Spleen (tissue), 11 donors: Measurements from ENCODE around the gene CYB5A. TPM values are rescaled to one million over a fixed set of nuclear protein-coding genes. Genes with fewer than 3 reads are reported as not detected.
"Not testable (repeated sequence)": the region's sequence is repeated elsewhere in the genome, so short reads cannot be mapped to it uniquely, and the experiment has no call there.

ENCODE experiments used
- DNase-seq: peaks from one replicate; pipeline ENCODE4 v3.0.0-alpha.2; 2020
- H3K27ac ChIP-seq, 8 donors: fragments of 200-600 bp; sonication (generic) in 7 of 8; 1 replicate in 4 of 8; 2 replicates in 4 of 8; pipeline versions ENCODE4 v1.5.0 to v1.8.0; 2016 to 2021; ENCODE audit warnings: inconsistent platforms in 4 of 8, mild to moderate bottlenecking in 4 of 8, moderate library complexity in 1 of 8
- H3K27me3 ChIP-seq, 7 donors: fragments of 200-600 bp; sonication (generic) in 6 of 7; replicated peaks in 1 of 7; 1 replicate in 4 of 7; 2 replicates in 3 of 7; pipeline versions ENCODE4 v1.5.0 to v1.8.0; 2016 to 2021; ENCODE audit warnings: inconsistent platforms in 3 of 7, mild to moderate bottlenecking in 1 of 7
- H3K36me3 ChIP-seq, 6 donors: fragments of 200-600 bp; sonication (generic) in 5 of 6; 1 replicate in 4 of 6; 2 replicates in 2 of 6; pipeline versions ENCODE4 v1.5.0 to v1.8.0; 2016 to 2021; ENCODE audit warnings: inconsistent platforms in 2 of 6
- H3K4me1 ChIP-seq, 6 donors: fragments of 200-600 bp; sonication (generic) in 5 of 6; 1 replicate in 3 of 6; 2 replicates in 3 of 6; pipeline versions ENCODE4 v1.5.0 to v1.8.0; 2016 to 2021; ENCODE audit warnings: inconsistent platforms in 3 of 6
- H3K4me3 ChIP-seq, 8 donors: fragments of 200-600 bp; sonication (generic) in 7 of 8; 1 replicate in 4 of 8; 2 replicates in 4 of 8; pipeline versions ENCODE4 v1.5.0 to v1.8.0; 2016 to 2021; ENCODE audit warnings: inconsistent platforms in 4 of 8, mild to moderate bottlenecking in 4 of 8, moderate library complexity in 2 of 8
- H3K9me3 ChIP-seq, 8 donors: fragments of 200-600 bp; sonication (generic) in 7 of 8; 1 replicate in 4 of 8; 2 replicates in 4 of 8; pipeline versions ENCODE4 v1.5.0 to v1.8.0; 2016 to 2021; ENCODE audit warnings: inconsistent platforms in 4 of 8
- CTCF ChIP-seq, 11 experiments: fragments of 200-600 bp in 7 of 11; fragments of 450-650 bp in 4 of 11; sonication (generic) in 4 of 11; IDR thresholded peaks in 8 of 11; conservative IDR thresholded peaks in 3 of 11; 1 replicate in 7 of 11; 2 replicates in 4 of 11; pipeline versions ENCODE4 v1.4.0 to v1.8.0; 2016 to 2021; ENCODE audit warnings: antibody characterized with exemption in 11 of 11, inconsistent platforms in 4 of 11, mild to moderate bottlenecking in 1 of 11
- POLR2A ChIP-seq, 3 donors: fragments of 450-650 bp; IDR thresholded peaks; one replicate each; pipeline ENCODE4 v1.5.1; 2017; ENCODE audit warnings: antibody characterized with exemption in 3 of 3, mild to moderate bottlenecking in 1 of 3
- POLR2AphosphoS5 ChIP-seq, 3 donors: sonication (generic); formaldehyde crosslinking; IDR thresholded peaks; one replicate each; pipeline ENCODE4 v1.5.1; 2017; ENCODE audit warnings: antibody characterized with exemption in 3 of 3
- WGBS, 5 donors: extraction: QIAGEN DNeasy Blood & Tissue Kit in 3 of 5; methylation state at CpG; one replicate each; pipeline versions ENCODE4 v1.1.5 to v1.1.7; 2013 to 2018; 5-methylcytosine and 5-hydroxymethylcytosine counted together
- intact Hi-C: fragments of 100-400 bp; cut with DNase I; formaldehyde crosslinking; loops from one replicate; pipeline ENCODE4 v1.15.0; 2023; ENCODE audit warnings: low total_unique reads
- polyA plus RNA-seq, 3 donors: library from polyadenylated mRNA; stranded (reverse); fragments of 200-250 nt; gene quantifications; one replicate each; pipeline ENCODE4 v1.2.1, GENCODE V29; 2013
- total RNA-seq, 7 donors: library from RNA; depleted of rRNA in 3 of 7; stranded (reverse); fragments of >200 nt in 3 of 7; fragmentation: NEBNext Ultra II Directional in 4 of 7; extraction: Animal tissue kit (Norgen Biotek cat#: 25700) in 4 of 7; gene quantifications; one replicate each; pipeline versions ENCODE4 v1.1.0 to v1.2.1, GENCODE V29; 2016 to 2021
- donor health status: healthy with polysubstance abuse.
- donor health status: DM: no; HTN: no; CAD: no; lungs with moderate emphysema.
- donor health status: DM: no; HTN: no; CAD: no.
- donor health status: Bipolar disorder and iron deficiency.
- donor health status: healthy.
- donor health status: DM: no; HTN: no; CAD: no.
- donor health status: DM: yes; HTN: yes; CAD: no.

The CYB5A gene
- total and polyA plus RNA-seq, 10 donors: 54.6 to 137 (median 111) TPM

- Histone ChIP-seq H3K9me3 (no peaks in the 10 kb centered on the region), H3K27me3 (no peaks in the 10 kb centered on the region), H3K27ac (no peak overlapping the region), H3K36me3 (no peaks in the 10 kb centered on the region), H3K4me3 (no peak overlapping the region), H3K4me1 (peaks cover 0 to 14% (median under 1%) of the 10 kb centered on the region in 6 donors)
- WGBS, 5 donors: 89 to 100% (median 97%) methylated on average over 1 of the region's 1 CpG
- no peak for DNase-seq
- no peak for TF ChIP-seq CTCF (IDR thresholded peaks at IDR 0.05 in 8 of 11, conservative IDR thresholded peaks at IDR 0.05 in 3 of 11)
- TF ChIP-seq POLR2AphosphoS5 (IDR thresholded peaks at IDR 0.05): no peak
- TF ChIP-seq POLR2A (IDR thresholded peaks at IDR 0.05): no peak
- intact Hi-C loops: no loop called here
These were observed 38.0 kb upstream of the CYB5A start for GRCh38 chr18:74329688-74330205.

- WGBS, 5 donors: 77 to 97% (median 90%) methylated on average over 2 of the region's 2 CpGs
- Histone ChIP-seq H3K27me3 (no peaks in the 10 kb centered on the region), H3K9me3 (no peaks in the 10 kb centered on the region), H3K36me3 (no peaks in the 10 kb centered on the region), H3K4me1 (no peaks in the 10 kb centered on the region), H3K27ac (no peak overlapping the region), H3K4me3 (no peak overlapping the region)
- intact Hi-C loops: no loop called here
- TF ChIP-seq POLR2AphosphoS5 (IDR thresholded peaks at IDR 0.05): no peak
- TF ChIP-seq POLR2A (IDR thresholded peaks at IDR 0.05): no peak
- TF ChIP-seq CTCF (IDR thresholded peaks at IDR 0.05 in 8 of 11, conservative IDR thresholded peaks at IDR 0.05 in 3 of 11): no peak
- no peak for DNase-seq
These were observed 36.4 kb upstream of the CYB5A start for GRCh38 chr18:74328206-74328605.

- WGBS, 5 donors: 91 to 95% (median 94%) methylated on average over 3 of the region's 3 CpGs
- H3K9me3 ChIP-seq, DNase-seq, H3K27me3 ChIP-seq, H3K4me1 ChIP-seq, intact Hi-C loops, H3K36me3 ChIP-seq, H3K4me3 ChIP-seq: not testable (repeated sequence)
- peak overlapping the region in 6 of 8 donors; percentile 9 to 69 (median 30) for H3K27ac ChIP-seq
These were observed 35.0 kb upstream of the CYB5A start for GRCh38 chr18:74326791-74327190.

GRCh38 chr18:74326231-74326630 lies 34.5 kb upstream of the CYB5A start:
- intact Hi-C loops: no loop called here
- no peak for DNase-seq
- Histone ChIP-seq H3K4me3 (no peak overlapping the region), H3K27me3 (no peaks in the 10 kb centered on the region), H3K36me3 (no peaks in the 10 kb centered on the region), H3K9me3 (no peaks in the 10 kb centered on the region), H3K27ac (peak overlapping the region in 7 of 8 donors; percentile 9 to 69 (median 29)), H3K4me1 (no peaks in the 10 kb centered on the region)
- WGBS, 5 donors: 36 to 74% (median 61%) methylated on average over 2 of the region's 2 CpGs
- no peak for TF ChIP-seq POLR2A (IDR thresholded peaks at IDR 0.05)
- no peak for TF ChIP-seq POLR2AphosphoS5 (IDR thresholded peaks at IDR 0.05)
- no peak for TF ChIP-seq CTCF (IDR thresholded peaks at IDR 0.05 in 8 of 11, conservative IDR thresholded peaks at IDR 0.05 in 3 of 11)
